Measurements from ENCODE around the gene DNAJB11.
A peak's percentile ranks its signal among the peaks of the same experiment; 100 is the strongest.
"Not testable (repeated sequence)": the region's sequence is repeated elsewhere in the genome, so short reads cannot be mapped to it uniquely, and the experiment has no call there.

The DNAJB11 gene

GRCh38 chr3:186570096-186570940, at the start of gene DNAJB11:
Gene DNAJB11 (plus strand): TSS chr3:186570720. CDS start chr3:186570898, 178 bp downstream.
- DNase-seq (ENCODE audit: low spot score): peak; percentile 100

- DNase-seq (ENCODE audit: low spot score): no peak
Observed at GRCh38 chr3:186520957-186521842, 49.3 kb upstream of the DNAJB11 start.

DNA sequence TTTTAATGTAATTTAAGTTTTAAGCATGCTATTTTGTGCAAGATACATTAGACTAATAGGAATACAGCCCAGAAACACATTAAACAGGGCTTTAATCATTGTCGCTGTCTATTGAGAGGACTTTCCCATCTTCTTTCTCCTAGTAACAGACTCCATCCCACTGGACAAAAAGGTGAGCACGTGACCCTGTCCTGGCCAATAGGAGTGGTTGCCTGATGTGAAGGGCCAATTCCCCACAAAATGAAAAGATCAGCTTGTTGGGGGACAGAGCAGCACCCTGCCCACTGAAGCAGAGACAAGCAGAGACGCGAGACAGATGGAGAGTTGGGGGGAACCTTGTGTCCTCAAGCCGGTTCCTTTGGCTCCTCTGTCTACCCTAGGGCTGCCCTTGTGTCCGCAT, 47.5 kb upstream of the DNAJB11 start:
- DNase-seq (ENCODE audit: low spot score): no peak

DNA sequence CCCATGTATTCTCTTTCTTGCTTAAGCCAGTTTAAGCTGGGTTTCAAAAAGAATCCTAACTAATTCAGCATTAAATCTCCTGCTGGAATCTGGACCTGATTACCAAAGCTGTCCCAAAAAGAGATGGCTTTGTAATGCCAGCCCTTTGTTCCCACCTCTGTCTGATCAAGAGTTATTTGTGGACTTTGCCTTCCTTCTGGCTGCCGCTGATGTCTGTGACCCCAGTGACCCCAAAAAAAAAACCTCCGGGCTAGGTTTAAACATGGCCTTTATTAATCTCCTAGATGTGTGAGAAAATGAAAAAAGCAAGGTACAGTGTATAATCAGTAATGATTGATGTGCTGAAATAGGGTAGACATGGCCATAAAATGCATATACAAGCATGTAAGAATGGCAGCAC, 47.1 kb upstream of the DNAJB11 start:
- no peak for DNase-seq (ENCODE audit: low spot score)

DNA sequence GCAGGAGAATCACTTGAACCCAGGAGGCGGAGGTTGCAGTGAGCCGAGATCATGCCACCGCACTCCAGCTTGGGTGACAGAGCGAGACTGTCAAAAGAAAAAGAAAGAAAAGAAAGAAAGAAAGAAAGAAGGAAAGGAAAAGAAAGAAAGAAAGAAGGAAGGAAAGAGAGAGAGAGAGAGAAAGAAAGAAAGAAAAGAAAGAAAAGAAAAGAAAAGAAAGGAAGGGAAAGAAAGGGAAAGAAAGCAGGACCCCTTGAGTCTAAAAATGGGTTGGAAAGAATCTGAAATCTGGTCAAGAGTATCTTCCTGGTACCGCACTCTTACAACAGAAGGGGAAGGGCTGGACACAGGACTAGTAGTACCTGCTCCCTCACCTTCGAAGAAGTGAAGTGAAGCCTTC, 45.9 kb upstream of the DNAJB11 start:
- no peak for DNase-seq (ENCODE audit: low spot score)

- no peak for DNase-seq (ENCODE audit: low spot score)
Observed at GRCh38 chr3:186525369-186526255, 44.9 kb upstream of the DNAJB11 start.

GRCh38 chr3:186526256-186526606, 44.3 kb upstream of the DNAJB11 start:
- DNase-seq (ENCODE audit: low spot score): no peak

DNA sequence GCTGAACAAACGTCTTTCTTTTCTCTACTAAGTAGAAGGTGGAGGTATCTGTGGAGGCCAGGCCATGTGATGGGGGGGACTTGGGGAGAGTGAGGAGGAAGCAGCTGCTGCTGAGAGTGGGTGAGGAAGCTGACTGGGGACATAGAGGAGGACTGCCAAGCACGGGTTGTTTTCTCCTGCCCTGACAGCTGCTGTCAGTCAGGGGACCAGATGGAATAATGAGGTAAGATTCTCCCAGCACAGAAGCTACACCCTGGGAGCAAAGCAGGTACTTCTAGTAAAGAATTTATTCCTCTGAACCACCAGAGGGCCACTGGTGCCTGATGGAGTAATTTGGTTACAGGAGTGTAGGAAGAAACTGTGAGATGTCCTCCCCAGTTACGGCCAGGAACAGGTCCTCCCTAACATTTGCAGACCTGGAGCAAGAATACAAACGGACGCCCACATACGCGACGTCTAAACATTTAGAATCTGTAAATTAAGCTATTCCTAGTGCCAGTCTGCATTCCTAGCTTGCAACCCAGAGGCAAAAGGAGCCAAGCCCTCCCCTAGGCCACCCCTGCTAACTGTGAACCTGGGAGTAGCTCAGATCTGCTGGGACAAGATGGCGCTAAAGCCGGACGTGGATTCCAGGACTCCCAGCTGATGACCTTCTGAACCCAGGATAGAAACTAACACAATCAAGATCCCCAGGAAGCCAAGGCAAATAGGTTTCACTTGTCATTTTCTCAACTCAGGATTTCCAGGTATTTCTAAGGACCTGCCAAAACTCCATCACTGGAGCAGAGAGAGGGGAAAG, 41.1 kb upstream of the DNAJB11 start:
- DNase-seq (ENCODE audit: low spot score): peak; percentile 89

- no peak for DNase-seq (ENCODE audit: low spot score)
Observed at GRCh38 chr3:186530415-186530814, 40.1 kb upstream of the DNAJB11 start.

GRCh38 chr3:186531694-186532093, 38.8 kb upstream of the DNAJB11 start:
- not testable (repeated sequence) for DNase-seq (ENCODE audit: low spot score)

- no peak for DNase-seq (ENCODE audit: low spot score)
Observed at GRCh38 chr3:186532598-186533072, 37.9 kb upstream of the DNAJB11 start.

- DNase-seq (ENCODE audit: low spot score): no peak
Observed at GRCh38 chr3:186534113-186534669, 36.3 kb upstream of the DNAJB11 start.

GRCh38 chr3:186536883-186537844, 33.4 kb upstream of the DNAJB11 start:
- DNase-seq (ENCODE audit: low spot score): no peak

- DNase-seq (ENCODE audit: low spot score): no peak
Observed at GRCh38 chr3:186538779-186539178, 31.7 kb upstream of the DNAJB11 start.

DNA sequence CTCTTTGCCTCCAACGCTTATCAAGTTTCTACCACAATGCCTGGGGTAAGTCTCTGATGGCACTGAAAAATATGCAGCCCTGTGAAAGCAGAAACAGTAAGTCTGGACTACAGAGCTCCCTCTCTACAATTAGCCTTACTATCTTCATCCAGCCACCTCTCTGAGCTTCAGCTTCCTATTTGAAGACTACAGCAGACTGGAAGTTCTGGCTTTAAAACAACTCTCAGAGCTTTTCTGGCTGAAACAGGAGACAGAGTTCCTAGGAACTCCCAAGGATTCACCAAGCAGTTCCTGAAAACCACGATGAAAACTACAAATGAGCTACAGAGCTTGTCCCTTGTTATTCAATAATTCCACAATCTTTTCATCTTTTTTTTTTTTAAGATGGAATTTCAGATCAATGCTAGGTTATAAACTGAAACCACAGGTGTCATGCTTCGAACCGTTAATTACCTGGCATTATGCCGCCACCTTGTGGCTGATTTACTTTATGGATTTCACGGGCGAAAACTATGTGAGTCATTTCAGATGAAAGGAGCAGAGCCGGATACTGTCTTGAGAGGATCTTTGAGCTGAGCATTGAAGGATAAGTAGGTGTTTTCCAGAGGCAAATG, 30.2 kb upstream of the DNAJB11 start:
- peak; percentile 87 for DNase-seq (ENCODE audit: low spot score)

- no peak for DNase-seq (ENCODE audit: low spot score)
Observed at GRCh38 chr3:186540835-186541226, 29.7 kb upstream of the DNAJB11 start.

GRCh38 chr3:186544281-186544680, 26.2 kb upstream of the DNAJB11 start, which contains the start of gene CRYGS:
Gene CRYGS (minus strand): TSS chr3:186544380. CDS start chr3:186544326, 54 bp downstream.
- DNase-seq (ENCODE audit: low spot score): no peak

- DNase-seq (ENCODE audit: low spot score): no peak
Observed at GRCh38 chr3:186549497-186549896, 21.0 kb upstream of the DNAJB11 start.

GRCh38 chr3:186551387-186551786, 19.1 kb upstream of the DNAJB11 start:
- no peak for DNase-seq (ENCODE audit: low spot score)
